ENCODE measurements around the gene GAS2L3.
"Not testable (repeated sequence)": the region's sequence is repeated elsewhere in the genome, so short reads cannot be mapped to it uniquely, and the experiment has no call there.

The GAS2L3 gene

GRCh38 chr12:100578923-100579322 lies 5.4 kb downstream of the GAS2L3 start:
- Histone ChIP-seq H3K27ac (ENCODE audit: low read length) (no peak overlapping the region), H3K4me3 (ENCODE audit: low read length) (no peak overlapping the region), H3K4me1 (ENCODE audit: control insufficient read depth, low read depth, low read length) (peaks cover 7% of the 10 kb centered on the region), H3K9me3 (ENCODE audit: control insufficient read depth, low read depth, low read length) (no peaks in the 10 kb centered on the region), H3K27me3 (ENCODE audit: control insufficient read depth, insufficient read depth, low read length) (peaks cover 9% of the 10 kb centered on the region), H3K36me3 (ENCODE audit: control insufficient read depth, low read depth, low read length) (no peaks in the 10 kb centered on the region), H3K9ac (ENCODE audit: low read length) (no peak overlapping the region)

- no peak overlapping the region for H3K27ac ChIP-seq (ENCODE audit: low read length)
- peaks cover 3% of the 10 kb centered on the region for H3K4me1 ChIP-seq (ENCODE audit: control insufficient read depth, low read depth, low read length)
- H3K9me3 ChIP-seq (ENCODE audit: control insufficient read depth, low read depth, low read length), result no peaks in the 10 kb centered on the region
- no peaks in the 10 kb centered on the region for H3K36me3 ChIP-seq (ENCODE audit: control insufficient read depth, low read depth, low read length)
- H3K27me3 ChIP-seq (ENCODE audit: control insufficient read depth, insufficient read depth, low read length), result peaks cover 3% of the 10 kb centered on the region
- no peak overlapping the region for H3K4me3 ChIP-seq (ENCODE audit: low read length)
- no peak overlapping the region for H3K9ac ChIP-seq (ENCODE audit: low read length)
These were observed 6.4 kb downstream of the GAS2L3 start for GRCh38 chr12:100579844-100580243.

- Histone ChIP-seq H3K36me3 (ENCODE audit: control insufficient read depth, low read depth, low read length) (no peaks in the 10 kb centered on the region), H3K9ac (ENCODE audit: low read length) (no peak overlapping the region), H3K4me3 (ENCODE audit: low read length) (no peak overlapping the region), H3K27me3 (ENCODE audit: control insufficient read depth, insufficient read depth, low read length) (no peaks in the 10 kb centered on the region), H3K9me3 (ENCODE audit: control insufficient read depth, low read depth, low read length) (no peaks in the 10 kb centered on the region), H3K4me1 (ENCODE audit: control insufficient read depth, low read depth, low read length) (no peaks in the 10 kb centered on the region), H3K27ac (ENCODE audit: low read length) (no peak overlapping the region)
These were observed 10.8 kb downstream of the GAS2L3 start for GRCh38 chr12:100584256-100584655.

DNA sequence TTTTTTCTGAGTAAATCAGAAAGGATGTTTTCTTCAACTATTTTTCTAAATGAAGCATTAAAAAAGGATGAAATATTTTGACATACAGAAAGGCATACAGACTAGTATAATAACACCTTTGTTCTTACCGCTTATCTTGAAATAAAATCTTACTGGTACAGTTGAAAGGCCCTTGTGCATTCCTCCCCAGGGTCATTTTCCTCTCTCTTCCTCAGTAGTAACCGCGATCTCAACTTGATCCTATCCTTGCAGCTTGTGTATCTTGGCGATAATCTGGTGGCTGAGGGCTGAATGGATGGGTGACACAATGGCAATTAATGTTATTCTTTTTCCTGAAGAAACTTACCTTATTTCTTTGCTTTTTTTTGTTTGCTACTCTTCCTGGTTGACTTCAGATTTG lies 18.5 kb downstream of the GAS2L3 start:
- Histone ChIP-seq H3K4me1 (ENCODE audit: control insufficient read depth, low read depth, low read length) (no peaks in the 10 kb centered on the region), H3K4me3 (ENCODE audit: low read length) (no peak overlapping the region), H3K9me3 (ENCODE audit: control insufficient read depth, low read depth, low read length) (no peaks in the 10 kb centered on the region), H3K36me3 (ENCODE audit: control insufficient read depth, low read depth, low read length) (no peaks in the 10 kb centered on the region), H3K9ac (ENCODE audit: low read length) (no peak overlapping the region), H3K27me3 (ENCODE audit: control insufficient read depth, insufficient read depth, low read length) (no peaks in the 10 kb centered on the region), H3K27ac (ENCODE audit: low read length) (no peak overlapping the region)

DNA sequence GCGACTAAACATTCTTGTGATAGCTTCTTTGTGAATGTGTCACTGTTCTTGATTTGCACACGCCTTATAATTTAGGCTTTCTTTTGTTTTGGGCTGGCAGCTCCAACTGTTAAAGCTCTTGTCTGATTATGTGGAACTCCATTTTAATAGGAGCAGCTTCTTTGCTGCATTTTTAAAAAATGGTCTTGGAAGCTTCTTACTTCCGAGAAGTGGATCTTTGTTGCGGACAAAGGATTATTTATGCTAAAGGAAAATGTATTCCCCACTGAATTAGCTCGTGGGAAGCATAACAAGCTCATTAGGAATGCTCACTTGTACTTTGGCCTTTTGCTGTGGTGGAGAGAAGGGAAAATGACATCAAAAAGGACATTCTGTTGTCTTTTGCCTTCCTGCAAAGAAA lies 20.0 kb downstream of the GAS2L3 start:
- Histone ChIP-seq H3K4me3 (ENCODE audit: low read length) (no peak overlapping the region), H3K27ac (ENCODE audit: low read length) (no peak overlapping the region), H3K36me3 (ENCODE audit: control insufficient read depth, low read depth, low read length) (no peaks in the 10 kb centered on the region)

GRCh38 chr12:100601626-100602025 lies 28.1 kb downstream of the GAS2L3 start:
- Histone ChIP-seq H3K4me3 (ENCODE audit: low read length) (no peak overlapping the region), H3K27me3 (ENCODE audit: control insufficient read depth, insufficient read depth, low read length) (no peaks in the 10 kb centered on the region), H3K4me1 (ENCODE audit: control insufficient read depth, low read depth, low read length) (no peaks in the 10 kb centered on the region), H3K9ac (ENCODE audit: low read length) (no peak overlapping the region), H3K9me3 (ENCODE audit: control insufficient read depth, low read depth, low read length) (no peaks in the 10 kb centered on the region), H3K27ac (ENCODE audit: low read length) (no peak overlapping the region), H3K36me3 (ENCODE audit: control insufficient read depth, low read depth, low read length) (no peaks in the 10 kb centered on the region)

More for the DNA sequence above, 20.0 kb downstream of the GAS2L3 start:
- Histone ChIP-seq H3K27me3 (ENCODE audit: control insufficient read depth, insufficient read depth, low read length) (no peaks in the 10 kb centered on the region), H3K9me3 (ENCODE audit: control insufficient read depth, low read depth, low read length) (no peaks in the 10 kb centered on the region), H3K4me1 (ENCODE audit: control insufficient read depth, low read depth, low read length) (no peaks in the 10 kb centered on the region), H3K9ac (ENCODE audit: low read length) (no peak overlapping the region)

- H3K4me1 ChIP-seq (ENCODE audit: control insufficient read depth, low read depth, low read length); H3K27ac ChIP-seq (ENCODE audit: low read length); H3K9me3 ChIP-seq (ENCODE audit: control insufficient read depth, low read depth, low read length); H3K4me3 ChIP-seq (ENCODE audit: low read length); H3K27me3 ChIP-seq (ENCODE audit: control insufficient read depth, insufficient read depth, low read length); H3K36me3 ChIP-seq (ENCODE audit: control insufficient read depth, low read depth, low read length); H3K9ac ChIP-seq (ENCODE audit: low read length): not testable (repeated sequence)
These were observed 29.5 kb downstream of the GAS2L3 start for GRCh38 chr12:100602997-100603396.

- Histone ChIP-seq H3K27ac (ENCODE audit: low read length) (no peak overlapping the region), H3K27me3 (ENCODE audit: control insufficient read depth, insufficient read depth, low read length) (no peaks in the 10 kb centered on the region), H3K36me3 (ENCODE audit: control insufficient read depth, low read depth, low read length) (no peaks in the 10 kb centered on the region), H3K4me1 (ENCODE audit: control insufficient read depth, low read depth, low read length) (no peaks in the 10 kb centered on the region), H3K9ac (ENCODE audit: low read length) (no peak overlapping the region), H3K4me3 (ENCODE audit: low read length) (no peak overlapping the region), H3K9me3 (ENCODE audit: control insufficient read depth, low read depth, low read length) (no peaks in the 10 kb centered on the region)
These were observed 35.3 kb downstream of the GAS2L3 start for GRCh38 chr12:100608776-100609175.

- Histone ChIP-seq H3K36me3 (ENCODE audit: control insufficient read depth, low read depth, low read length) (no peaks in the 10 kb centered on the region), H3K27me3 (ENCODE audit: control insufficient read depth, insufficient read depth, low read length) (no peaks in the 10 kb centered on the region), H3K4me3 (ENCODE audit: low read length) (no peak overlapping the region), H3K4me1 (ENCODE audit: control insufficient read depth, low read depth, low read length) (no peaks in the 10 kb centered on the region), H3K9me3 (ENCODE audit: control insufficient read depth, low read depth, low read length) (no peaks in the 10 kb centered on the region), H3K9ac (ENCODE audit: low read length) (no peak overlapping the region), H3K27ac (ENCODE audit: low read length) (no peak overlapping the region)
These were observed 37.4 kb downstream of the GAS2L3 start for GRCh38 chr12:100610666-100611430.

DNA sequence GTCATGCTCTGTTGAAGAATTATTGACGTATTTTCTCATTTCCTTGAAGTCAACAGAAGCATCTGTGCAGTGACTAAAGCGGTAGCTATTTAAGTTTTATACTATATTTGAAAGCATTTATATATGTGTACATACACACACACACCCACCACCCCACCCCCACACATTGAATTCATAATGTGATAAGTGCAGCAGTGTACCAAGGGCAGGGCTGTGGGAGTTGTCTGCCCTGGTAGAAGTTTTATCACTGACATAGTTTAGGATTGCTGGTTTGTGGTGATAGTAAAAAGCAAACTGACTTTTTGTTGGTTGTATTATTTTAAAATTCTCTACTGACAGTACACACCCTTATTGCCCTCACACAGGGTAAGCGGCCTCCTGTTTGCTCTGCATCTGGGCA lies 39.1 kb downstream of the GAS2L3 start:
- no peaks in the 10 kb centered on the region for H3K27me3 ChIP-seq (ENCODE audit: control insufficient read depth, insufficient read depth, low read length)
- H3K9me3 ChIP-seq (ENCODE audit: control insufficient read depth, low read depth, low read length), result no peaks in the 10 kb centered on the region
- no peak overlapping the region for H3K27ac ChIP-seq (ENCODE audit: low read length)
- H3K36me3 ChIP-seq (ENCODE audit: control insufficient read depth, low read depth, low read length), result no peaks in the 10 kb centered on the region
- no peaks in the 10 kb centered on the region for H3K4me1 ChIP-seq (ENCODE audit: control insufficient read depth, low read depth, low read length)
- H3K9ac ChIP-seq (ENCODE audit: low read length), result no peak overlapping the region
- no peak overlapping the region for H3K4me3 ChIP-seq (ENCODE audit: low read length)

DNA sequence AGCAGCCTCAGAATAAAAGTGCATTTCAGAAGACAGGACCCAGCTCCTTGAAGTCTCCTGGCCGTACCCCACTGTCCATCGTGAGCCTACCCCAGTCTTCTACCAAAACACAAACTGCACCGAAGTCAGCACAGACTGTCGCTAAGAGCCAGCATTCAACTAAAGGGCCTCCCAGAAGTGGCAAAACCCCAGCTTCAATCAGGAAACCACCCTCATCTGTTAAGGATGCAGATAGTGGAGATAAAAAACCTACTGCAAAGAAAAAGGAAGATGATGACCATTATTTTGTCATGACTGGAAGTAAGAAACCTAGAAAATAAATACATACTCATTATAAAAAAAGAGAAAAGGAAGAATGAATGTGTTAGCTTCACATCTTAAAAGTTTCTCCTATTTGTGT lies 51.1 kb downstream of the GAS2L3 start:
- Histone ChIP-seq H3K27ac (ENCODE audit: low read length) (no peak overlapping the region), H3K4me1 (ENCODE audit: control insufficient read depth, low read depth, low read length) (no peaks in the 10 kb centered on the region), H3K9me3 (ENCODE audit: control insufficient read depth, low read depth, low read length) (no peaks in the 10 kb centered on the region), H3K27me3 (ENCODE audit: control insufficient read depth, insufficient read depth, low read length) (no peaks in the 10 kb centered on the region), H3K9ac (ENCODE audit: low read length) (no peak overlapping the region), H3K36me3 (ENCODE audit: control insufficient read depth, low read depth, low read length) (no peaks in the 10 kb centered on the region), H3K4me3 (ENCODE audit: low read length) (no peak overlapping the region)

- Histone ChIP-seq H3K9ac (ENCODE audit: low read length) (no peak overlapping the region), H3K27me3 (ENCODE audit: control insufficient read depth, insufficient read depth, low read length) (no peaks in the 10 kb centered on the region), H3K27ac (ENCODE audit: low read length) (no peak overlapping the region), H3K4me3 (ENCODE audit: low read length) (no peak overlapping the region), H3K36me3 (ENCODE audit: control insufficient read depth, low read depth, low read length) (no peaks in the 10 kb centered on the region), H3K9me3 (ENCODE audit: control insufficient read depth, low read depth, low read length) (no peaks in the 10 kb centered on the region), H3K4me1 (ENCODE audit: control insufficient read depth, low read depth, low read length) (peaks cover 5% of the 10 kb centered on the region)
These were observed 59.0 kb downstream of the GAS2L3 start for GRCh38 chr12:100632445-100632892.
